ENCODE data around the gene MAPK1.
"Not testable (repeated sequence)": the region's sequence is repeated elsewhere in the genome, so short reads cannot be mapped to it uniquely, and the experiment has no call there.

MAPK1 gene

DNA sequence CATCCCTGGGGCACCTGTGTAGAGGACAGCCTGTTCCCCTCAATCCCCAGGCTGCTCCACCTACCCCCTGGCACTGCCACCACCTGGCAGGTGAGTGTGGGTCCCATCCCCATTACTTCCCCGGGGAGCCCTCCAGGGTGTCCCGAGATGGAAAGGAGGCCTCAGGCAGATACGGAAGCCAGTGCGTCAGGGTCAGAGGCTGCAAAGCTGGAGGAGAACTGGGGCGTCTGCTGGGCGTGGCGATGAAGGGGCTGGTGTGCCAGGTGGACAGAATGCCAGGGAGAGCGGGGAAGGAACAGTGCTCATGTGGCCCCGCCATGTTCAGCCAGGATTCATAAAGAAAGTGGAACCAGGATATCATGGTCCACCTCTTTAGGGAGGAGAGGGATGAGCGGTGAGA, 139.7 kb downstream of the MAPK1 start:
- H3K27me3 ChIP-seq, result no peaks in the 10 kb centered on the region
- H3K4me3 ChIP-seq (ENCODE audit: low read depth, low read length), result no peak overlapping the region
- no peaks in the 10 kb centered on the region for H3K36me3 ChIP-seq
- TF ChIP-seq, protein P1, sequence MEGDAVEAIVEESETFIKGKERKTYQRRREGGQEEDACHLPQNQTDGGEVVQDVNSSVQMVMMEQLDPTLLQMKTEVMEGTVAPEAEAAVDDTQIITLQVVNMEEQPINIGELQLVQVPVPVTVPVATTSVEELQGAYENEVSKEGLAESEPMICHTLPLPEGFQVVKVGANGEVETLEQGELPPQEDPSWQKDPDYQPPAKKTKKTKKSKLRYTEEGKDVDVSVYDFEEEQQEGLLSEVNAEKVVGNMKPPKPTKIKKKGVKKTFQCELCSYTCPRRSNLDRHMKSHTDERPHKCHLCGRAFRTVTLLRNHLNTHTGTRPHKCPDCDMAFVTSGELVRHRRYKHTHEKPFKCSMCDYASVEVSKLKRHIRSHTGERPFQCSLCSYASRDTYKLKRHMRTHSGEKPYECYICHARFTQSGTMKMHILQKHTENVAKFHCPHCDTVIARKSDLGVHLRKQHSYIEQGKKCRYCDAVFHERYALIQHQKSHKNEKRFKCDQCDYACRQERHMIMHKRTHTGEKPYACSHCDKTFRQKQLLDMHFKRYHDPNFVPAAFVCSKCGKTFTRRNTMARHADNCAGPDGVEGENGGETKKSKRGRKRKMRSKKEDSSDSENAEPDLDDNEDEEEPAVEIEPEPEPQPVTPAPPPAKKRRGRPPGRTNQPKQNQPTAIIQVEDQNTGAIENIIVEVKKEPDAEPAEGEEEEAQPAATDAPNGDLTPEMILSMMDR (IDR thresholded peaks at IDR 0.05; ENCODE audit: low read depth, low read length), result no peak
- no peaks in the 10 kb centered on the region for H3K9me3 ChIP-seq
- DNase-seq, result no peak
- no peaks in the 10 kb centered on the region for H3K4me1 ChIP-seq

DNA sequence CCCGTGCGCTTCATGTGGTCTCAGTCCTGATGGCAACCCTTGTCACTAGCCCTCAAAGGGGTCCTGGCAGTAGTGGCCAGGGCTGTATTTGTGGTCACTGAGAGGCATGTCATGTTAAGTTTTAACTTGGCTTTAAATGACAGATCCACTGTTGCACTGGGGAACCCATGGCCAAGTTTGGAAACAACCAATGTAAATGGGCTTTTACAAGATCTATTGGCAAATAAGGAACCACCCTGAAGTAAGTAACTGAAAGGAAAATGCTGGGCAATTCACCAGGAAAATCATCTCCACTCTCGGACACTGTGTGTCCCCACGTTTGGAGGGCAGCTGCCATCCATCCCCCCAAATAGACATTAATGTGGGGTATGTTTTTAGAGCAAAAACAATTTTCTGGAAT, 140.3 kb downstream of the MAPK1 start:
- DNase-seq, result no peak
- Histone ChIP-seq H3K9me3 (no peaks in the 10 kb centered on the region), H3K4me1 (no peaks in the 10 kb centered on the region), H3K36me3 (no peaks in the 10 kb centered on the region), H3K4me3 (ENCODE audit: low read depth, low read length) (no peak overlapping the region), H3K27me3 (no peaks in the 10 kb centered on the region)
- TF ChIP-seq, protein P1 (IDR thresholded peaks at IDR 0.05; ENCODE audit: low read depth, low read length), result no peak

DNA sequence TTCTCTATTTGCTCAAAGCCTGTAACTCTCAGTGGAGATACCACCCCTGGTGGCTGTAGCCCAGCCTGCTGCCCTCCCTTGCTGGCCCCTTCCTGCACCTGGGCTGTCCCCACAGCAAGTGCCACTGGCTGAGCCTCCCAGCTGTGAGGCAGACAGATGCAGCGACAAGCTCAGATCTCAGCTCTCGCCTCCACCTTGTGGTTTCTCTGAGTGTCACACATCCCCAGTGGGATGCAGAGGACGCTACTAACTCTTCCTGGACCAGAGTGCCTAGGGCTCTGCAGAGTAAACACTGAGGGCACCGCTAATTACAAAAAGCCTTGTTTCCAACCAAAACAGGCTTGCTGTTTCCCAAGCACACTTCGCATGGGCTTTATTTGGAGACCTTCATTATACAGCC, 140.8 kb downstream of the MAPK1 start:
- Histone ChIP-seq H3K4me3 (ENCODE audit: low read depth, low read length) (no peak overlapping the region), H3K36me3 (no peaks in the 10 kb centered on the region), H3K27me3 (no peaks in the 10 kb centered on the region), H3K4me1 (no peaks in the 10 kb centered on the region), H3K9me3 (no peaks in the 10 kb centered on the region)
- DNase-seq, result peak; percentile 72
- TF ChIP-seq, protein P1 (IDR thresholded peaks at IDR 0.05; ENCODE audit: low read depth, low read length), result peak; percentile 70

DNA sequence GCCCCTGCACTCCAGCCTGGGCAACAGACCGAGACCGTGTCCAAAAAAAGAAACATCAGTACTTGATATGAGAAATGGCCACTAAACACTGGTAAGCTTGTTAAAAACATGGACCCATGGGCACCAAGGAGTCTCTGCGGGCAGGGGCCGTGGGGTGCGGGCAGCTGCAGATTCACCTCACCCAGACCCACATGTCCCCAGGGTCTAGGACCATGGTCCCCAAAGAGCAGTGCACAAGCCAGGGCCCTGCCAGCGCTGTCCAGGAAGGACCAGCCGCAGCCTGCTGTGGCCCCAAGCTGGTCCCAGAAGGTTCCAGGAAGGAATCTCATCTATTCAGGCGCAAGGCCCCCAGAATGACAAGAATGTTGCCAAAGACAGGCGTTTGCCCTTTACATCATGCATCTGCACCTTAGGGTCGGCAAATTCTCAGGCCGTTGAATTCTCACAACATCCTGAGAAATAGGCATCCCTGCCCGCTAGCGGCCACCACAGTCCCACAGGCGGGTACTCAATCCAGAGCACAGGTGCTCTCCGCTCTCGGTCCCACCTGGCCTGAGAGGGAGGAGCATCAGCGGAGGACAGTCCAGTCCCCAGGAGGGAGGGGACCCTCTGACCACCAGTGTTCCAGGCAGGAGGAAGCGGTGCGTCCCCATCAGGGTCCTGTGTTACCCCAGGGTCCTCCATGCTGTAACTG, 141.3 kb downstream of the MAPK1 start:
- H3K27me3 ChIP-seq, result no peaks in the 10 kb centered on the region
- DNase-seq, result no peak
- H3K4me3 ChIP-seq (ENCODE audit: low read depth, low read length), result no peak overlapping the region
- no peaks in the 10 kb centered on the region for H3K4me1 ChIP-seq
- TF ChIP-seq, protein P1 (IDR thresholded peaks at IDR 0.05; ENCODE audit: low read depth, low read length), result no peak
- no peaks in the 10 kb centered on the region for H3K36me3 ChIP-seq
- no peaks in the 10 kb centered on the region for H3K9me3 ChIP-seq

DNA sequence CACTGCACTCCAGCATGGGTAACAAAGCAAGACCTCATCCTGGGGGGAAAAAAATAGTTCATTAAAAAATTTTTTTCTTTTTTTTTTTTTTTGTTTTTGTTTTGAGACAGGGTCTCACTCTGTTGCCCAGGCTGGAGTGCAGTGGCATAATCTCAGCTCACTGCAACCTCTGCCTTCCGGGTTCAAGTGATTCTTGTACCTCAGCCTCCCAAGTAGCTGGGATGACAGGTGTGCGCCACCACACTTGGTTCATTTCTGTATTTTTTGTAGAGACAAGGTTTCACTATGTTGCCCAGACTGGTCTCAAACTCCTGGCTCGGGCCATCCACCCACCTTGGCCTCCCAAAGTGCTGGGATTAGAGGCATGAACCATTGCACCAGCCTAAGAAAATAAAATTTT, 142.9 kb downstream of the MAPK1 start:
- H3K36me3 ChIP-seq; H3K4me3 ChIP-seq (ENCODE audit: low read depth, low read length); H3K4me1 ChIP-seq; H3K27me3 ChIP-seq; DNase-seq; H3K9me3 ChIP-seq: not testable (repeated sequence)

DNA sequence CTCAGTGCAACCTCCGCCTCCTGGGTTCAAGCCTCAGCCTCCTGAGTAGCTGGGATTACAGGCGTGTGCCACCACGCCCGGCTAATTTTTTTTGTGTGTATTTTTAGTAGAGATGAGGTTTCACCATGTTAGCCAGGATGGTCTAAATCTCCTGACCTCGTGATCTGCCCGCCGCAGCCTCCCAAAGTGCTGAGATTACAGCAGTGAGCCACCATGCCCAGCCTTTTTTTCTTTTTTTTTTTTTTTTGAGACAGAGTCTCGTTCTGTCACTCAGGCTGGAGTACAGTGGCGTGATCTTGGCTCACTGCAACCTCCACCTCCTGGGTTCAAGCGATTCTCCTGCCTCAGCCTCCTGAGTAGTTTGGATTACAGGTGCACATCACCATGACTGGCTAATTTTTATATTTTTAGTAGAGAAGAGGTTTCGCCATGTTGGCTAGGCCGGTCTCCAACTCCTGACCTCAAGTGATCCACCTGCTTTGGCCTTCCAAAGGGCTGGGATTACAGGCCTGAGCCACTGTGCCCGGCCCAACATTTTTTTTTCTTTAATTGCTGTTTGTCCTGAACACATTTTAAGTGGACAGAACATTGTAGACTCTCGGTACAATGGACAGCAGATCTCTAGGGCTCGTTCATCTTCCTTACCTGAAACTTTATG, 146.1 kb downstream of the MAPK1 start:
- not testable (repeated sequence) for DNase-seq; H3K27me3 ChIP-seq; H3K36me3 ChIP-seq; H3K4me3 ChIP-seq (ENCODE audit: low read depth, low read length); H3K9me3 ChIP-seq; H3K4me1 ChIP-seq

DNA sequence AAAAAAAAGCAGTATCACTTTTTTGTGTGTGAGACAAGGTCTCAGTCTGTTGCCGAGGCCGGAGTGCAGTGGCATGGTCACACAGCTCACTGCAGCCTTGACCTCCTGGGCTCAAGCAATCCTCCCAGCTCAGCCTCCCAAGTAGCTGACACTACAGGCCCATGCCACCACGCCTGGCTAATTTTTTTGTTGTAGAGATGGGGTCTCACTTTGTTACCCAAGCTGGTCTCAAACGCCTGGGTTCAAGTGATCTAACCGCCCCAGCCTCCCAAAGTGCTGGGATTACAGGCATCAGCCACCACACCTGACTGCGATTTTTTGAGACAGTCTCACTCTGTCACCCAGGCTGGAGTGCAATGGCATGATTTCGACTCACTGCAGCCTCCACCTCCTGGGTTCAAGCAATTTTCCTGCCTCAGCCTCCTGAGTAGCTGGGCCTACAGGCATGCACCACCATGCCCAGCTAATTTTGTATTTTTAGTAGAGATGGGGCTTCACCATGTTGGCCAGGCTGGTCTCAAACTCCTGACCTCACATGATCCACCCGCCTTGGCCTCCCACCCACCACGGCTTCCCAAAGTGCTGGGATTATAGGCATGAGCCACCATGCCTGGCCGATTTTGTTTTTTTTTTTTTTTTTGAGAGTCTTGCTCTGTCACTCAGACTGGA, 147.1 kb downstream of the MAPK1 start:
- H3K4me1 ChIP-seq, H3K27me3 ChIP-seq, DNase-seq: not testable (repeated sequence)

More for the DNA sequence above, 147.1 kb downstream of the MAPK1 start:
- H3K9me3 ChIP-seq; H3K36me3 ChIP-seq; H3K4me3 ChIP-seq (ENCODE audit: low read depth, low read length): not testable (repeated sequence)
